ENCODE results near the gene MAPK12. TPM values are rescaled to one million over a fixed set of nuclear protein-coding genes. Genes with fewer than 3 reads are reported as not detected.
"Not testable (repeated sequence)": the region's sequence is repeated elsewhere in the genome, so short reads cannot be mapped to it uniquely, and the experiment has no call there.

The MAPK12 gene
- total RNA-seq, 1 experiment from 2014 or later: 86.7 TPM

GRCh38 chr22:50204998-50205397 lies 56.5 kb downstream of the MAPK12 start:
- H3K27me3 ChIP-seq (ENCODE audit: insufficient read depth, low read length); CTCF ChIA-PET; H3K4me3 ChIP-seq (replicated peaks in 1 of 2; ENCODE audit: low read depth in 1 of 2, low read length in 2 of 2); RAD21 ChIA-PET (ENCODE audit: low non-redundant PET in 1 of 2, low total read pairs in 2 of 2, uncharacterized antibody in 2 of 2, unreplicated experiment in 2 of 2); H2AFZ ChIP-seq (ENCODE audit: low read depth, low read length, poor library complexity, severe bottlenecking); H3K9me3 ChIP-seq (ENCODE audit: control insufficient read depth in 1 of 2, insufficient read depth in 1 of 2, low read depth in 1 of 2, low read length in 2 of 2); H3K79me2 ChIP-seq (ENCODE audit: insufficient read depth, low read length); H3K9me2 ChIP-seq (ENCODE audit: insufficient read depth); H3K4me2 ChIP-seq (ENCODE audit: low read length); ATAC-seq; H3K36me3 ChIP-seq (ENCODE audit: control insufficient read depth in 1 of 2, insufficient read depth in 2 of 2, low read length in 2 of 2); BruUV-seq (replicated peaks); DNase-seq (ENCODE audit: low read depth, low spot score); H3K27ac ChIP-seq (ENCODE audit: low read depth, low read length); POLR2A ChIA-PET; H3K9ac ChIP-seq (ENCODE audit: low read length); H4K20me1 ChIP-seq (ENCODE audit: insufficient read depth): not testable (repeated sequence)
- peaks cover 6 to 29% of the 10 kb centered on the region in 2 experiments for H3K4me1 ChIP-seq (ENCODE audit: control insufficient read depth in 1 of 2, insufficient read depth in 2 of 2, low read length in 2 of 2)
- intact Hi-C loops (cut with micrococcal nuclease): loop anchor here (10.0 kb wide), 1 partner anchor 270 kb away; no protein-coding TSS in a partner anchor

- POLR2A ChIA-PET: no interaction called here
- Histone ChIP-seq H3K4me1 (ENCODE audit: control insufficient read depth in 1 of 2, insufficient read depth in 2 of 2, low read length in 2 of 2) (peaks cover 9 to 33% of the 10 kb centered on the region in 2 experiments), H3K9ac (ENCODE audit: low read length) (no peak overlapping the region), H3K36me3 (ENCODE audit: control insufficient read depth in 1 of 2, insufficient read depth in 2 of 2, low read length in 2 of 2) (peaks cover 2 to 6% of the 10 kb centered on the region in 2 experiments; a peak in 1 of 4 replicates), H3K9me2 (ENCODE audit: insufficient read depth) (no peaks in the 10 kb centered on the region), H3K4me2 (ENCODE audit: low read length) (no peak overlapping the region), H4K20me1 (ENCODE audit: insufficient read depth) (no peaks in the 10 kb centered on the region), H3K79me2 (ENCODE audit: insufficient read depth, low read length) (peaks cover 10% of the 10 kb centered on the region), H3K4me3 (replicated peaks in 1 of 2; ENCODE audit: low read depth in 1 of 2, low read length in 2 of 2) (no peak overlapping the region), H2AFZ (ENCODE audit: low read depth, low read length, poor library complexity, severe bottlenecking) (no peak overlapping the region), H3K27ac (ENCODE audit: low read depth, low read length) (no peak overlapping the region), H3K27me3 (ENCODE audit: insufficient read depth, low read length) (no peaks in the 10 kb centered on the region), H3K9me3 (ENCODE audit: control insufficient read depth in 1 of 2, insufficient read depth in 1 of 2, low read depth in 1 of 2, low read length in 2 of 2) (peaks cover 0 to 8% of the 10 kb centered on the region in 2 experiments; a peak in 1 of 4 replicates)
- no TSS peak for BruUV-seq (replicated peaks)
- ATAC-seq (no peak), DNase-seq (ENCODE audit: low read depth, low spot score) (no peak)
- RAD21 ChIA-PET (ENCODE audit: low non-redundant PET in 1 of 2, low total read pairs in 2 of 2, uncharacterized antibody in 2 of 2, unreplicated experiment in 2 of 2): no interaction called here
- no peak for TF ChIP-seq REST (IDR thresholded peaks at IDR 0.05; ENCODE audit: low read depth)
- TF ChIP-seq ATF3 (IDR thresholded peaks at IDR 0.05): no peak
- no peak for TF ChIP-seq TCF7L2 (IDR thresholded peaks at IDR 0.05; ENCODE audit: borderline replicate concordance, extremely low read depth, insufficient read depth, insufficient read length)
- TF ChIP-seq EZH2phosphoT487 (IDR thresholded peaks at IDR 0.05; ENCODE audit: borderline replicate concordance): no peak
- TF ChIP-seq ZNF274 (IDR thresholded peaks at IDR 0.05; ENCODE audit: low read depth, low read length): no peak
- TF ChIP-seq CEBPB (IDR thresholded peaks at IDR 0.05; ENCODE audit: low read depth): no peak
- no peak for TF ChIP-seq RAD21 (IDR thresholded peaks at IDR 0.05; ENCODE audit: low read depth)
- no peak for TF ChIP-seq EZH2 (IDR thresholded peaks at IDR 0.05)
- intact Hi-C loops (cut with micrococcal nuclease): loop anchor here (10.0 kb wide), 1 partner anchor 270 kb away; no protein-coding TSS in a partner anchor
- CTCF ChIA-PET: no interaction called here
These were observed 56.9 kb downstream of the MAPK12 start for GRCh38 chr22:50204571-50204970.
